GM12878 (cell line): ENCODE results near the gene ZNF763. TPM values are rescaled to one million over a fixed set of nuclear protein-coding genes. Genes with fewer than 3 reads are reported as not detected.

Experiments used
- polyA plus RNA-seq, 11 experiments: library from polyadenylated mRNA; depleted of rRNA in 4 of 11; unstranded in 6 of 11; stranded (reverse) in 5 of 11; fragments of >200 nt; fragmentation: Nextera tagmentation in 4 of 11; fragmentation: Illumina TruSeq in 1 of 11; extraction: Ambion mirVana in 4 of 11; extraction: Trizol in 1 of 11; gene quantifications; 1 replicate in 1 of 11; 2 replicates in 10 of 11; pipeline versions ENCODE4 v1.2.1 to v1.2.3, GENCODE V29; 2011 to 2016; ENCODE audit warnings: inconsistent platforms in 2 of 11, missing spikeins in 2 of 11, low read depth in 1 of 11
- small RNA-seq: library from RNA; depleted of rRNA; stranded (forward); fragments of <200 nt; gene quantifications from one replicate; pipeline ENCODE3, GENCODE V24; 2014
- total RNA-seq, 4 experiments: library from RNA; depleted of rRNA in 3 of 4; stranded (reverse); fragments of >200 nt in 3 of 4; fragmentation: Illumina TruSeq in 1 of 4; extraction: Trizol in 1 of 4; gene quantifications; 2 replicates each; pipeline versions ENCODE4 v1.2.1 to v1.2.3, GENCODE V29; 2013 to 2021
- TF ChIP-seq, protein P1 (sequence below): IDR thresholded peaks from 2 replicates; pipeline ENCODE4 v1.6.1; 2012; ENCODE audit warnings: low read depth, low read length, improper control_type of control experiment

Gene ZNF763
- total and polyA plus RNA-seq, 10 of the 15 experiments (the other 5 are each of a cell fraction or from before 2014, with no cell fraction given) = 0.62 to 1.8 (median 1.1) TPM

DNA sequence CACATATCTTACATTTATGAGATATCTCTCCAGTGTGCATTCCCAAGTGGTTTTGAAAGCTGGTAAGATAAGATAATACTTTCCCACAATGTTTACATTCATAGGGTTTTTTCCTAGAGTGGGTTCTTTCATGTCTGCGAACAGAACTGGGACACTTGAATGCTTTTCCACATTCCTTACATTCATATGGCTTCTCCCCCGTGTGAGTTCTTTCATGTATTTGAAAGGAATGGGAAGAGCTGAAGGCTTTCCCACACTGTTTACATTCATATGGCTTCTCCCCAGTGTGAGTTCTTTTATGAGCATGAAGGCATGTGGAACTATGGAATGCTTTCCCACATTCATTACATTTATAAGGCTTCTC is 50.9 kb downstream of the ZNF763 start (continued):
- TF ChIP-seq, protein P1, sequence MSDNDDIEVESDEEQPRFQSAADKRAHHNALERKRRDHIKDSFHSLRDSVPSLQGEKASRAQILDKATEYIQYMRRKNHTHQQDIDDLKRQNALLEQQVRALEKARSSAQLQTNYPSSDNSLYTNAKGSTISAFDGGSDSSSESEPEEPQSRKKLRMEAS = no peak

Small RNA genes within 50 kb of the gene (small RNA-seq; reads per million reads assigned to genes)
- gene RNA5SP464 (not detected), gene RNA5SP465 (not detected)

Other genes starting within 250 kb of the ZNF763 start
Only the 7 nearest of the 13 such genes appear.
- gene ZNF440, start 150.8 kb upstream of the ZNF763 start, total RNA-seq (2014; rRNA removed) = 4.9 and 6.3 TPM in 2 replicates
- gene ZNF440, start 150.8 kb upstream of the ZNF763 start, total RNA-seq (2014; rRNA removed; fragmentation: Illumina TruSeq; extraction: Trizol) = 8.2 and 8.9 TPM in 2 replicates
- gene ZNF440, start 150.8 kb upstream of the ZNF763 start, total RNA-seq (2021) = 3.6 and 7.0 TPM in 2 replicates
- gene ZNF440, start 150.8 kb upstream of the ZNF763 start, polyA plus RNA-seq (2011; rRNA removed) = 3.6 and 5.4 TPM in 2 replicates
- gene ZNF440, start 150.8 kb upstream of the ZNF763 start, polyA plus RNA-seq (2014; fragmentation: Illumina TruSeq; extraction: Trizol) = 4.0 and 5.3 TPM in 2 replicates
- 1 to 10 TPM; 1.3 to 2.1 TPM for gene ZNF440, start 150.8 kb upstream of the ZNF763 start, polyA plus RNA-seq (2014; fragmentation: Nextera tagmentation; extraction: Ambion mirVana)
- 4.8 and 5.6 TPM in 2 replicates for gene ZNF440, start 150.8 kb upstream of the ZNF763 start, polyA plus RNA-seq (2014; rRNA removed)
- gene ZNF440, start 150.8 kb upstream of the ZNF763 start, polyA plus RNA-seq (2016; fragmentation: Nextera tagmentation; extraction: Ambion mirVana) = 1 to 10 TPM; 1.8 to 2.8 TPM
- 1.2 and 1.8 TPM in 2 replicates for gene ZNF439, start 116.3 kb upstream of the ZNF763 start, total RNA-seq (2014; rRNA removed)
- gene ZNF439, start 116.3 kb upstream of the ZNF763 start, total RNA-seq (2014; rRNA removed; fragmentation: Illumina TruSeq; extraction: Trizol) = 2.4 and 2.5 TPM in 2 replicates
- 1.2 and 1.8 TPM in 2 replicates for gene ZNF439, start 116.3 kb upstream of the ZNF763 start, total RNA-seq (2021)
- gene ZNF439, start 116.3 kb upstream of the ZNF763 start, polyA plus RNA-seq (2011; rRNA removed) = 0.53 and 0.79 TPM in 2 replicates
- 1.4 and 2.2 TPM in 2 replicates for gene ZNF439, start 116.3 kb upstream of the ZNF763 start, polyA plus RNA-seq (2014; fragmentation: Illumina TruSeq; extraction: Trizol)
- under 1 TPM; 0.43 to 0.77 TPM for gene ZNF439, start 116.3 kb upstream of the ZNF763 start, polyA plus RNA-seq (2014; fragmentation: Nextera tagmentation; extraction: Ambion mirVana)
- 1.4 and 1.7 TPM in 2 replicates for gene ZNF439, start 116.3 kb upstream of the ZNF763 start, polyA plus RNA-seq (2014; rRNA removed)
- 1 to 10 TPM; 1.1 to 1.2 TPM for gene ZNF439, start 116.3 kb upstream of the ZNF763 start, polyA plus RNA-seq (2016; fragmentation: Nextera tagmentation; extraction: Ambion mirVana)
- gene ZNF69, start 77.3 kb upstream of the ZNF763 start, total RNA-seq (2014; rRNA removed) = 0.51 and 0.65 TPM in 2 replicates
- gene ZNF69, start 77.3 kb upstream of the ZNF763 start, total RNA-seq (2014; rRNA removed; fragmentation: Illumina TruSeq; extraction: Trizol) = 0.63 and 0.78 TPM in 2 replicates
- 0.37 and 0.38 TPM in 2 replicates for gene ZNF69, start 77.3 kb upstream of the ZNF763 start, total RNA-seq (2021)
- 0.12 and 0.15 TPM in 2 replicates for gene ZNF69, start 77.3 kb upstream of the ZNF763 start, polyA plus RNA-seq (2011; rRNA removed)
- gene ZNF69, start 77.3 kb upstream of the ZNF763 start, polyA plus RNA-seq (2014; fragmentation: Illumina TruSeq; extraction: Trizol) = 0.28 and 0.44 TPM in 2 replicates
- gene ZNF69, start 77.3 kb upstream of the ZNF763 start, polyA plus RNA-seq (2014; fragmentation: Nextera tagmentation; extraction: Ambion mirVana) = under 1 TPM; 0.33 to 0.48 TPM
- gene ZNF69, start 77.3 kb upstream of the ZNF763 start, polyA plus RNA-seq (2014; rRNA removed) = 0.25 and 0.58 TPM in 2 replicates
- under 1 TPM; 0.50 to 0.63 TPM for gene ZNF69, start 77.3 kb upstream of the ZNF763 start, polyA plus RNA-seq (2016; fragmentation: Nextera tagmentation; extraction: Ambion mirVana)
- 10.5 and 12.4 TPM in 2 replicates for gene ZNF700, start 39.9 kb upstream of the ZNF763 start, total RNA-seq (2014; rRNA removed)
- 15.1 and 16.2 TPM in 2 replicates for gene ZNF700, start 39.9 kb upstream of the ZNF763 start, total RNA-seq (2014; rRNA removed; fragmentation: Illumina TruSeq; extraction: Trizol)
- 11.2 and 11.8 TPM in 2 replicates for gene ZNF700, start 39.9 kb upstream of the ZNF763 start, total RNA-seq (2021)
- 16.0 and 24.7 TPM in 2 replicates for gene ZNF700, start 39.9 kb upstream of the ZNF763 start, polyA plus RNA-seq (2011; rRNA removed)
- 13.6 and 16.3 TPM in 2 replicates for gene ZNF700, start 39.9 kb upstream of the ZNF763 start, polyA plus RNA-seq (2014; fragmentation: Illumina TruSeq; extraction: Trizol)
- 1 to 10 TPM; 6.7 to 8.3 TPM for gene ZNF700, start 39.9 kb upstream of the ZNF763 start, polyA plus RNA-seq (2014; fragmentation: Nextera tagmentation; extraction: Ambion mirVana)
- gene ZNF700, start 39.9 kb upstream of the ZNF763 start, polyA plus RNA-seq (2014; rRNA removed) = 11.1 and 11.8 TPM in 2 replicates
- gene ZNF700, start 39.9 kb upstream of the ZNF763 start, polyA plus RNA-seq (2016; fragmentation: Nextera tagmentation; extraction: Ambion mirVana) = 1 to 10 TPM; 8.1 to 8.4 TPM
- gene ZNF433, start 70.6 kb downstream of the ZNF763 start, total RNA-seq (2014; rRNA removed) = 0.79 and 0.82 TPM in 2 replicates
- 1.5 and 1.8 TPM in 2 replicates for gene ZNF433, start 70.6 kb downstream of the ZNF763 start, total RNA-seq (2014; rRNA removed; fragmentation: Illumina TruSeq; extraction: Trizol)
- 1.2 and 1.3 TPM in 2 replicates for gene ZNF433, start 70.6 kb downstream of the ZNF763 start, total RNA-seq (2021)
- gene ZNF433, start 70.6 kb downstream of the ZNF763 start, polyA plus RNA-seq (2011; rRNA removed) = 0.95 and 1.0 TPM in 2 replicates
- 2.0 and 2.5 TPM in 2 replicates for gene ZNF433, start 70.6 kb downstream of the ZNF763 start, polyA plus RNA-seq (2014; fragmentation: Illumina TruSeq; extraction: Trizol)
- 1 to 10 TPM; 1.7 to 1.8 TPM for gene ZNF433, start 70.6 kb downstream of the ZNF763 start, polyA plus RNA-seq (2014; fragmentation: Nextera tagmentation; extraction: Ambion mirVana)
- 1.0 and 1.3 TPM in 2 replicates for gene ZNF433, start 70.6 kb downstream of the ZNF763 start, polyA plus RNA-seq (2014; rRNA removed)
- gene ZNF433, start 70.6 kb downstream of the ZNF763 start, polyA plus RNA-seq (2016; fragmentation: Nextera tagmentation; extraction: Ambion mirVana) = 1 to 10 TPM; 2.5 to 2.9 TPM
- 0.68 and 1.3 TPM in 2 replicates for gene ZNF878, start 87.9 kb downstream of the ZNF763 start, total RNA-seq (2014; rRNA removed)
- gene ZNF878, start 87.9 kb downstream of the ZNF763 start, total RNA-seq (2014; rRNA removed; fragmentation: Illumina TruSeq; extraction: Trizol) = 1.1 and 1.7 TPM in 2 replicates
- gene ZNF878, start 87.9 kb downstream of the ZNF763 start, total RNA-seq (2021) = 0.74 TPM in 2 replicates
- 1.3 and 1.8 TPM in 2 replicates for gene ZNF878, start 87.9 kb downstream of the ZNF763 start, polyA plus RNA-seq (2011; rRNA removed)
- 0.63 and 0.97 TPM in 2 replicates for gene ZNF878, start 87.9 kb downstream of the ZNF763 start, polyA plus RNA-seq (2014; fragmentation: Illumina TruSeq; extraction: Trizol)
- under 1 TPM; 0.24 to 0.79 TPM for gene ZNF878, start 87.9 kb downstream of the ZNF763 start, polyA plus RNA-seq (2014; fragmentation: Nextera tagmentation; extraction: Ambion mirVana)
- 0.30 and 0.33 TPM in 2 replicates for gene ZNF878, start 87.9 kb downstream of the ZNF763 start, polyA plus RNA-seq (2014; rRNA removed)
- under 1 TPM; 0.44 to 0.82 TPM for gene ZNF878, start 87.9 kb downstream of the ZNF763 start, polyA plus RNA-seq (2016; fragmentation: Nextera tagmentation; extraction: Ambion mirVana)
- gene ZNF844, start 99.7 kb downstream of the ZNF763 start, total RNA-seq (2014; rRNA removed) = 0.96 and 1.0 TPM in 2 replicates
- gene ZNF844, start 99.7 kb downstream of the ZNF763 start, total RNA-seq (2014; rRNA removed; fragmentation: Illumina TruSeq; extraction: Trizol) = 1.0 and 1.1 TPM in 2 replicates
- gene ZNF844, start 99.7 kb downstream of the ZNF763 start, total RNA-seq (2021) = 1.1 and 1.4 TPM in 2 replicates
- 0.16 and 0.24 TPM in 2 replicates for gene ZNF844, start 99.7 kb downstream of the ZNF763 start, polyA plus RNA-seq (2011; rRNA removed)
- gene ZNF844, start 99.7 kb downstream of the ZNF763 start, polyA plus RNA-seq (2014; fragmentation: Illumina TruSeq; extraction: Trizol) = 0.93 and 1.5 TPM in 2 replicates
- under 1 TPM; 0.16 to 0.26 TPM for gene ZNF844, start 99.7 kb downstream of the ZNF763 start, polyA plus RNA-seq (2014; fragmentation: Nextera tagmentation; extraction: Ambion mirVana)
- gene ZNF844, start 99.7 kb downstream of the ZNF763 start, polyA plus RNA-seq (2014; rRNA removed) = 0.38 and 0.47 TPM in 2 replicates
- gene ZNF844, start 99.7 kb downstream of the ZNF763 start, polyA plus RNA-seq (2016; fragmentation: Nextera tagmentation; extraction: Ambion mirVana) = under 1 TPM; 0.42 to 0.96 TPM